Erythroblast (primary cell): ENCODE data around the gene RASGRP3.

ENCODE experiments used
- GATA1 ChIP-seq: IDR thresholded peaks from 2 replicates; pipeline ENCODE4 v1.6.1; 2011; ENCODE audit warnings: low read depth, mild to moderate bottlenecking, control low read depth, low read length, moderate library complexity
- POLR2A ChIP-seq: IDR thresholded peaks from 2 replicates; pipeline ENCODE4 v1.6.1; 2011; ENCODE audit warnings: mild to moderate bottlenecking, low read length

DNA sequence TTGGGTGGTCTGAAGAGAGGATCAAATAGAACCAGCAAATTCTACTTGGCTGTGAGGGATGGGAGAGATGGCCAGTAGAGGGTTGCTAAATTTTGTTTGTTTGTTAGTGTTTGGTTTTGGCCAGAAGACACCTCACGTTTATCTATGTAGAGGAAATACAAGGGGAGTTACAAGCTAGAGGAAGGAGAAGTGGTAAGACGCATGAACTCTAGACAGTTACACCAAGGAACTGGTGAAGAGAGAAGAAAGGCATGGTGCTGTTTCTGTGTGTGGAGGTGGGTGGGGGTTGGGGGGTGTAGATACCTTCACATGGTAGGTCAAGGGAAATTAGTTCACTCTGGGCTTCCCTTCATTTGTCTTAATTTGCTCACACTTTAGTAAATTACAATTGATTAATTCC is 25.6 kb downstream of the RASGRP3 start:
- TF ChIP-seq POLR2A (no peak), GATA1 (no peak)
